Measurements from ENCODE around the gene RAB8A. TPM values are rescaled to one million over a fixed set of nuclear protein-coding genes. Genes with fewer than 3 reads are reported as not detected.

Gene RAB8A
- total RNA-seq, 1 experiment from 2014 or later, result 74.0 TPM

DNA sequence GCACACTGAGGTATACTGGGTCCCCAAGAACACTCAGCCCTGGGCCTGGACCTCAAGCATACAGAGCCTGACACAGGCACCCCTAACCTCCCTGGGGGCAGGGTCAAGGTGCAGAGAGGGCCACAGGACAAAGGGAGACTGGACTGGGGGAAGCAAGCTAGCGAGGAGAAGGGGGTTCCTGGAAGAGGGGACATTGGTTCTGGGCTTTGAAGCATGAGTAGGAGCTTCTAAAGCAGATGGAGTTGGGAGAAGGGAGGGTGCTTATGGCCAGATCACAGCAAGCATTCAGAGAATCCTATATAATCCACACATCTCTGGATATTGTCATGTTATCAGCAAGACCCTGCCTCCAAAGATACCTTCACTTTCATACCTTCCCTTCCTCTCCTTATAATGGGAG, 58.4 kb downstream of the RAB8A start:
- H3K27me3 Mint-ChIP-seq (ENCODE audit: low read depth), result peaks cover 5% of the 10 kb centered on the region
- ChIA-PET CTCF (interaction anchor here (0.7 to 2.2 kb wide), 3 partner anchors 15 to 184 kb away, joined by 3 to 9 read pairs (median 3); partner anchors contain the start of gene FAM32A), POLR2A (no interaction called here)
- no peak for TF ChIP-seq MXD4 (CRISPR knock-in tag; IDR thresholded peaks at IDR 0.05; ENCODE audit: borderline replicate concordance)
- no peak for TF ChIP-seq FOXP1 (CRISPR knock-in tag; IDR thresholded peaks at IDR 0.05; ENCODE audit: borderline replicate concordance)
- TF ChIP-seq, protein P1, sequence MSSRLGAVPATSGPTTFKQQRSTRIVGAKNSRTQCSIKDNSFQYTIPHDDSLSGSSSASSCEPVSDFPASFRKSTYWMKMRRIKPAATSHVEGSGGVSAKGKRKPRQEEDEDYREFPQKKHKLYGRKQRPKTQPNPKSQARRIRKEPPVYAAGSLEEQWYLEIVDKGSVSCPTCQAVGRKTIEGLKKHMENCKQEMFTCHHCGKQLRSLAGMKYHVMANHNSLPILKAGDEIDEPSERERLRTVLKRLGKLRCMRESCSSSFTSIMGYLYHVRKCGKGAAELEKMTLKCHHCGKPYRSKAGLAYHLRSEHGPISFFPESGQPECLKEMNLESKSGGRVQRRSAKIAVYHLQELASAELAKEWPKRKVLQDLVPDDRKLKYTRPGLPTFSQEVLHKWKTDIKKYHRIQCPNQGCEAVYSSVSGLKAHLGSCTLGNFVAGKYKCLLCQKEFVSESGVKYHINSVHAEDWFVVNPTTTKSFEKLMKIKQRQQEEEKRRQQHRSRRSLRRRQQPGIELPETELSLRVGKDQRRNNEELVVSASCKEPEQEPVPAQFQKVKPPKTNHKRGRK (CRISPR knock-in tag; IDR thresholded peaks at IDR 0.05; ENCODE audit: borderline replicate concordance), result no peak
- TF ChIP-seq, protein P2, sequence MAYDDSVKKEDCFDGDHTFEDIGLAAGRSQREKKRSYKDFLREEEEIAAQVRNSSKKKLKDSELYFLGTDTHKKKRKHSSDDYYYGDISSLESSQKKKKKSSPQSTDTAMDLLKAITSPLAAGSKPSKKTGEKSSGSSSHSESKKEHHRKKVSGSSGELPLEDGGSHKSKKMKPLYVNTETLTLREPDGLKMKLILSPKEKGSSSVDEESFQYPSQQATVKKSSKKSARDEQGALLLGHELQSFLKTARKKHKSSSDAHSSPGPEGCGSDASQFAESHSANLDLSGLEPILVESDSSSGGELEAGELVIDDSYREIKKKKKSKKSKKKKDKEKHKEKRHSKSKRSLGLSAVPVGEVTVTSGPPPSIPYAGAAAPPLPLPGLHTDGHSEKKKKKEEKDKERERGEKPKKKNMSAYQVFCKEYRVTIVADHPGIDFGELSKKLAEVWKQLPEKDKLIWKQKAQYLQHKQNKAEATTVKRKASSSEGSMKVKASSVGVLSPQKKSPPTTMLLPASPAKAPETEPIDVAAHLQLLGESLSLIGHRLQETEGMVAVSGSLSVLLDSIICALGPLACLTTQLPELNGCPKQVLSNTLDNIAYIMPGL (CRISPR knock-in tag; IDR thresholded peaks at IDR 0.05), result no peak
- TF ChIP-seq NFYB (CRISPR knock-in tag; conservative IDR thresholded peaks at IDR 0.05; ENCODE audit: low read depth), result no peak
- TF ChIP-seq, protein P3, sequence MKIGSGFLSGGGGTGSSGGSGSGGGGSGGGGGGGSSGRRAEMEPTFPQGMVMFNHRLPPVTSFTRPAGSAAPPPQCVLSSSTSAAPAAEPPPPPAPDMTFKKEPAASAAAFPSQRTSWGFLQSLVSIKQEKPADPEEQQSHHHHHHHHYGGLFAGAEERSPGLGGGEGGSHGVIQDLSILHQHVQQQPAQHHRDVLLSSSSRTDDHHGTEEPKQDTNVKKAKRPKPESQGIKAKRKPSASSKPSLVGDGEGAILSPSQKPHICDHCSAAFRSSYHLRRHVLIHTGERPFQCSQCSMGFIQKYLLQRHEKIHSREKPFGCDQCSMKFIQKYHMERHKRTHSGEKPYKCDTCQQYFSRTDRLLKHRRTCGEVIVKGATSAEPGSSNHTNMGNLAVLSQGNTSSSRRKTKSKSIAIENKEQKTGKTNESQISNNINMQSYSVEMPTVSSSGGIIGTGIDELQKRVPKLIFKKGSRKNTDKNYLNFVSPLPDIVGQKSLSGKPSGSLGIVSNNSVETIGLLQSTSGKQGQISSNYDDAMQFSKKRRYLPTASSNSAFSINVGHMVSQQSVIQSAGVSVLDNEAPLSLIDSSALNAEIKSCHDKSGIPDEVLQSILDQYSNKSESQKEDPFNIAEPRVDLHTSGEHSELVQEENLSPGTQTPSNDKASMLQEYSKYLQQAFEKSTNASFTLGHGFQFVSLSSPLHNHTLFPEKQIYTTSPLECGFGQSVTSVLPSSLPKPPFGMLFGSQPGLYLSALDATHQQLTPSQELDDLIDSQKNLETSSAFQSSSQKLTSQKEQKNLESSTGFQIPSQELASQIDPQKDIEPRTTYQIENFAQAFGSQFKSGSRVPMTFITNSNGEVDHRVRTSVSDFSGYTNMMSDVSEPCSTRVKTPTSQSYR (CRISPR knock-in tag; IDR thresholded peaks at IDR 0.05), result no peak
- TF ChIP-seq, protein P4, sequence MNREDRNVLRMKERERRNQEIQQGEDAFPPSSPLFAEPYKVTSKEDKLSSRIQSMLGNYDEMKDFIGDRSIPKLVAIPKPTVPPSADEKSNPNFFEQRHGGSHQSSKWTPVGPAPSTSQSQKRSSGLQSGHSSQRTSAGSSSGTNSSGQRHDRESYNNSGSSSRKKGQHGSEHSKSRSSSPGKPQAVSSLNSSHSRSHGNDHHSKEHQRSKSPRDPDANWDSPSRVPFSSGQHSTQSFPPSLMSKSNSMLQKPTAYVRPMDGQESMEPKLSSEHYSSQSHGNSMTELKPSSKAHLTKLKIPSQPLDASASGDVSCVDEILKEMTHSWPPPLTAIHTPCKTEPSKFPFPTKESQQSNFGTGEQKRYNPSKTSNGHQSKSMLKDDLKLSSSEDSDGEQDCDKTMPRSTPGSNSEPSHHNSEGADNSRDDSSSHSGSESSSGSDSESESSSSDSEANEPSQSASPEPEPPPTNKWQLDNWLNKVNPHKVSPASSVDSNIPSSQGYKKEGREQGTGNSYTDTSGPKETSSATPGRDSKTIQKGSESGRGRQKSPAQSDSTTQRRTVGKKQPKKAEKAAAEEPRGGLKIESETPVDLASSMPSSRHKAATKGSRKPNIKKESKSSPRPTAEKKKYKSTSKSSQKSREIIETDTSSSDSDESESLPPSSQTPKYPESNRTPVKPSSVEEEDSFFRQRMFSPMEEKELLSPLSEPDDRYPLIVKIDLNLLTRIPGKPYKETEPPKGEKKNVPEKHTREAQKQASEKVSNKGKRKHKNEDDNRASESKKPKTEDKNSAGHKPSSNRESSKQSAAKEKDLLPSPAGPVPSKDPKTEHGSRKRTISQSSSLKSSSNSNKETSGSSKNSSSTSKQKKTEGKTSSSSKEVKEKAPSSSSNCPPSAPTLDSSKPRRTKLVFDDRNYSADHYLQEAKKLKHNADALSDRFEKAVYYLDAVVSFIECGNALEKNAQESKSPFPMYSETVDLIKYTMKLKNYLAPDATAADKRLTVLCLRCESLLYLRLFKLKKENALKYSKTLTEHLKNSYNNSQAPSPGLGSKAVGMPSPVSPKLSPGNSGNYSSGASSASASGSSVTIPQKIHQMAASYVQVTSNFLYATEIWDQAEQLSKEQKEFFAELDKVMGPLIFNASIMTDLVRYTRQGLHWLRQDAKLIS (CRISPR knock-in tag; IDR thresholded peaks at IDR 0.05; ENCODE audit: borderline replicate concordance), result no peak
- TF ChIP-seq, protein P5, sequence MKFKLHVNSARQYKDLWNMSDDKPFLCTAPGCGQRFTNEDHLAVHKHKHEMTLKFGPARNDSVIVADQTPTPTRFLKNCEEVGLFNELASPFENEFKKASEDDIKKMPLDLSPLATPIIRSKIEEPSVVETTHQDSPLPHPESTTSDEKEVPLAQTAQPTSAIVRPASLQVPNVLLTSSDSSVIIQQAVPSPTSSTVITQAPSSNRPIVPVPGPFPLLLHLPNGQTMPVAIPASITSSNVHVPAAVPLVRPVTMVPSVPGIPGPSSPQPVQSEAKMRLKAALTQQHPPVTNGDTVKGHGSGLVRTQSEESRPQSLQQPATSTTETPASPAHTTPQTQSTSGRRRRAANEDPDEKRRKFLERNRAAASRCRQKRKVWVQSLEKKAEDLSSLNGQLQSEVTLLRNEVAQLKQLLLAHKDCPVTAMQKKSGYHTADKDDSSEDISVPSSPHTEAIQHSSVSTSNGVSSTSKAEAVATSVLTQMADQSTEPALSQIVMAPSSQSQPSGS (CRISPR knock-in tag; IDR thresholded peaks at IDR 0.05; ENCODE audit: borderline replicate concordance, low read depth), result no peak
- TF ChIP-seq, protein P6, sequence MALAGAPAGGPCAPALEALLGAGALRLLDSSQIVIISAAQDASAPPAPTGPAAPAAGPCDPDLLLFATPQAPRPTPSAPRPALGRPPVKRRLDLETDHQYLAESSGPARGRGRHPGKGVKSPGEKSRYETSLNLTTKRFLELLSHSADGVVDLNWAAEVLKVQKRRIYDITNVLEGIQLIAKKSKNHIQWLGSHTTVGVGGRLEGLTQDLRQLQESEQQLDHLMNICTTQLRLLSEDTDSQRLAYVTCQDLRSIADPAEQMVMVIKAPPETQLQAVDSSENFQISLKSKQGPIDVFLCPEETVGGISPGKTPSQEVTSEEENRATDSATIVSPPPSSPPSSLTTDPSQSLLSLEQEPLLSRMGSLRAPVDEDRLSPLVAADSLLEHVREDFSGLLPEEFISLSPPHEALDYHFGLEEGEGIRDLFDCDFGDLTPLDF (CRISPR knock-in tag; IDR thresholded peaks at IDR 0.05), result no peak
- no peak for TF ChIP-seq SP1 (CRISPR knock-in tag; conservative IDR thresholded peaks at IDR 0.05)
- TF ChIP-seq, protein P7, sequence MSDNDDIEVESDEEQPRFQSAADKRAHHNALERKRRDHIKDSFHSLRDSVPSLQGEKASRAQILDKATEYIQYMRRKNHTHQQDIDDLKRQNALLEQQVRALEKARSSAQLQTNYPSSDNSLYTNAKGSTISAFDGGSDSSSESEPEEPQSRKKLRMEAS (CRISPR knock-in tag; IDR thresholded peaks at IDR 0.05), result no peak
- TF ChIP-seq CREM (CRISPR knock-in tag; IDR thresholded peaks at IDR 0.05), result no peak
- TF ChIP-seq, protein P8, sequence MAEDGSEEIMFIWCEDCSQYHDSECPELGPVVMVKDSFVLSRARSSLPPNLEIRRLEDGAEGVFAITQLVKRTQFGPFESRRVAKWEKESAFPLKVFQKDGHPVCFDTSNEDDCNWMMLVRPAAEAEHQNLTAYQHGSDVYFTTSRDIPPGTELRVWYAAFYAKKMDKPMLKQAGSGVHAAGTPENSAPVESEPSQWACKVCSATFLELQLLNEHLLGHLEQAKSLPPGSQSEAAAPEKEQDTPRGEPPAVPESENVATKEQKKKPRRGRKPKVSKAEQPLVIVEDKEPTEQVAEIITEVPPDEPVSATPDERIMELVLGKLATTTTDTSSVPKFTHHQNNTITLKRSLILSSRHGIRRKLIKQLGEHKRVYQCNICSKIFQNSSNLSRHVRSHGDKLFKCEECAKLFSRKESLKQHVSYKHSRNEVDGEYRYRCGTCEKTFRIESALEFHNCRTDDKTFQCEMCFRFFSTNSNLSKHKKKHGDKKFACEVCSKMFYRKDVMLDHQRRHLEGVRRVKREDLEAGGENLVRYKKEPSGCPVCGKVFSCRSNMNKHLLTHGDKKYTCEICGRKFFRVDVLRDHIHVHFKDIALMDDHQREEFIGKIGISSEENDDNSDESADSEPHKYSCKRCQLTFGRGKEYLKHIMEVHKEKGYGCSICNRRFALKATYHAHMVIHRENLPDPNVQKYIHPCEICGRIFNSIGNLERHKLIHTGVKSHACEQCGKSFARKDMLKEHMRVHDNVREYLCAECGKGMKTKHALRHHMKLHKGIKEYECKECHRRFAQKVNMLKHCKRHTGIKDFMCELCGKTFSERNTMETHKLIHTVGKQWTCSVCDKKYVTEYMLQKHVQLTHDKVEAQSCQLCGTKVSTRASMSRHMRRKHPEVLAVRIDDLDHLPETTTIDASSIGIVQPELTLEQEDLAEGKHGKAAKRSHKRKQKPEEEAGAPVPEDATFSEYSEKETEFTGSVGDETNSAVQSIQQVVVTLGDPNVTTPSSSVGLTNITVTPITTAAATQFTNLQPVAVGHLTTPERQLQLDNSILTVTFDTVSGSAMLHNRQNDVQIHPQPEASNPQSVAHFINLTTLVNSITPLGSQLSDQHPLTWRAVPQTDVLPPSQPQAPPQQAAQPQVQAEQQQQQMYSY (CRISPR knock-in tag; IDR thresholded peaks at IDR 0.05), result no peak
- TF ChIP-seq, protein P9, sequence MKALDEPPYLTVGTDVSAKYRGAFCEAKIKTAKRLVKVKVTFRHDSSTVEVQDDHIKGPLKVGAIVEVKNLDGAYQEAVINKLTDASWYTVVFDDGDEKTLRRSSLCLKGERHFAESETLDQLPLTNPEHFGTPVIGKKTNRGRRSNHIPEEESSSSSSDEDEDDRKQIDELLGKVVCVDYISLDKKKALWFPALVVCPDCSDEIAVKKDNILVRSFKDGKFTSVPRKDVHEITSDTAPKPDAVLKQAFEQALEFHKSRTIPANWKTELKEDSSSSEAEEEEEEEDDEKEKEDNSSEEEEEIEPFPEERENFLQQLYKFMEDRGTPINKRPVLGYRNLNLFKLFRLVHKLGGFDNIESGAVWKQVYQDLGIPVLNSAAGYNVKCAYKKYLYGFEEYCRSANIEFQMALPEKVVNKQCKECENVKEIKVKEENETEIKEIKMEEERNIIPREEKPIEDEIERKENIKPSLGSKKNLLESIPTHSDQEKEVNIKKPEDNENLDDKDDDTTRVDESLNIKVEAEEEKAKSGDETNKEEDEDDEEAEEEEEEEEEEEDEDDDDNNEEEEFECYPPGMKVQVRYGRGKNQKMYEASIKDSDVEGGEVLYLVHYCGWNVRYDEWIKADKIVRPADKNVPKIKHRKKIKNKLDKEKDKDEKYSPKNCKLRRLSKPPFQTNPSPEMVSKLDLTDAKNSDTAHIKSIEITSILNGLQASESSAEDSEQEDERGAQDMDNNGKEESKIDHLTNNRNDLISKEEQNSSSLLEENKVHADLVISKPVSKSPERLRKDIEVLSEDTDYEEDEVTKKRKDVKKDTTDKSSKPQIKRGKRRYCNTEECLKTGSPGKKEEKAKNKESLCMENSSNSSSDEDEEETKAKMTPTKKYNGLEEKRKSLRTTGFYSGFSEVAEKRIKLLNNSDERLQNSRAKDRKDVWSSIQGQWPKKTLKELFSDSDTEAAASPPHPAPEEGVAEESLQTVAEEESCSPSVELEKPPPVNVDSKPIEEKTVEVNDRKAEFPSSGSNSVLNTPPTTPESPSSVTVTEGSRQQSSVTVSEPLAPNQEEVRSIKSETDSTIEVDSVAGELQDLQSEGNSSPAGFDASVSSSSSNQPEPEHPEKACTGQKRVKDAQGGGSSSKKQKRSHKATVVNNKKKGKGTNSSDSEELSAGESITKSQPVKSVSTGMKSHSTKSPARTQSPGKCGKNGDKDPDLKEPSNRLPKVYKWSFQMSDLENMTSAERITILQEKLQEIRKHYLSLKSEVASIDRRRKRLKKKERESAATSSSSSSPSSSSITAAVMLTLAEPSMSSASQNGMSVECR (CRISPR knock-in tag; IDR thresholded peaks at IDR 0.05; ENCODE audit: borderline replicate concordance), result no peak
- TF ChIP-seq GABPB1 (CRISPR knock-in tag; IDR thresholded peaks at IDR 0.05), result no peak

More for the DNA sequence above, 58.4 kb downstream of the RAB8A start:
- no peak for ATAC-seq
- Mint-ChIP-seq H3K9me3 (peaks cover 2% of the 10 kb centered on the region; the same call in 1 of the 2 replicates), H3K27ac (no peak overlapping the region), H3K36me3 (no peaks in the 10 kb centered on the region), H3K4me1 (no peaks in the 10 kb centered on the region), H3K4me3 (no peak overlapping the region)
- DNase-seq (ENCODE audit: low spot score), result no peak

Data from WTC11 (cell line).